Activated CD4-positive, alpha-beta T cell treated with anti-CD3 and anti-CD28 coated beads, Interleukin-2, amount 50 U/mL, for 16 hours (primary cell): Measurements from ENCODE around the gene CNOT4.
"Not testable (repeated sequence)": the region's sequence is repeated elsewhere in the genome, so short reads cannot be mapped to it uniquely, and the experiment has no call there.

Source experiments
- DNase-seq: peaks from one replicate; pipeline ENCODE4 v3.0.0-alpha.2; 2020

Gene CNOT4

DNA sequence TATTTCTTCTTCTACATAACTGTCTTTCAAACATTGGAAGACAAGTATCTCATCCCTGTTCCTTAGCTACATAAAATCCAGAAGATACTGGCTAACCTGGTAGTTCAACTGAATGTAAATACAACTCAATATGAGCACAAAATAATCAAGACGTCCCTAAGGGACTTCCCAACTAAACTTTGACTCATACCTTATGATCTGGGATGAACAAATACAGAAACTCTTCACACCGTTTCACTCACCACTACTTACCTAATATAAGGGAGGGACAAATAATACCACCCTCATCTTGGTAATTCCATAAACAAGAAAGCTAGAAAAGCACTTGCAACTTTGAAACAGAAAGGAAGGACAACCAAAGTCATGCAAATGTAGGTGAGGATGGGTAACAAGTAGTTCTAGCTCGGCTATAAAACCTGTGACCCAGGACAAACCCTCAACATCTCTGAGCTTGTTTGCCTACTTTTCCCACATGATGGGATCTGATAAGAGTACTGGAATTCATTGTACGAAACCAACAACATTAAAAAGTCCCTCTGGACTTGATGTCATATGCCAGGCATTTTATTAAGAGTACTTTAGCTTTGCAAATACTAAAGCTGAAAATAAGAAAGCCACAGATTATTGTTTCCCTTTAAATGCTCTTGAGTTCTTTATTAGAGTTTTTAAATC, 154.4 kb downstream of the CNOT4 start:
- no peak for DNase-seq

GRCh38 chr7:135353832-135354231, 156.1 kb downstream of the CNOT4 start:
- no peak for DNase-seq

- no peak for DNase-seq
Measured at GRCh38 chr7:135352285-135352684, 157.6 kb downstream of the CNOT4 start.

- not testable (repeated sequence) for DNase-seq
Measured at GRCh38 chr7:135351070-135351469, 158.8 kb downstream of the CNOT4 start.

DNA sequence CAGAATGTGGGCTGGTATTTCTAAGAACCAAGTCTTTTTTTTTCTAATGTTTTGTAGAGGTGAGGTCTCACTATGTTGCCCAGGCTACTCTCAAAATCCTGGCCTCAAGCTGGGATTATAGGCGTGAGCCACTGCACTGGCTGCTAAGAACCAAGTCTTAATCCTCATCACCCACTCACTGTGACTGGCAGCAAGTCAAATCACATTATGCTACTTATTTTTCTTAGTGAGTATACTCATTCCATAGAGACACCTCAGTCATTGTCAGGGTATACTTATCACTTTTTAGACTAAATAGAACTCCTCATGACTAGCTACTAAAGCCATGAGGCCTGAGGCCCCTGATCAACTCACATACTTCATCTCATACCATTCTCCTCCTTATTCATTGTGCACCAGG, 160.2 kb downstream of the CNOT4 start:
- no peak for DNase-seq

GRCh38 chr7:135348493-135348892, 161.4 kb downstream of the CNOT4 start:
- no peak for DNase-seq

GRCh38 chr7:135343361-135343760, 166.5 kb downstream of the CNOT4 start:
- DNase-seq, result no peak

DNA sequence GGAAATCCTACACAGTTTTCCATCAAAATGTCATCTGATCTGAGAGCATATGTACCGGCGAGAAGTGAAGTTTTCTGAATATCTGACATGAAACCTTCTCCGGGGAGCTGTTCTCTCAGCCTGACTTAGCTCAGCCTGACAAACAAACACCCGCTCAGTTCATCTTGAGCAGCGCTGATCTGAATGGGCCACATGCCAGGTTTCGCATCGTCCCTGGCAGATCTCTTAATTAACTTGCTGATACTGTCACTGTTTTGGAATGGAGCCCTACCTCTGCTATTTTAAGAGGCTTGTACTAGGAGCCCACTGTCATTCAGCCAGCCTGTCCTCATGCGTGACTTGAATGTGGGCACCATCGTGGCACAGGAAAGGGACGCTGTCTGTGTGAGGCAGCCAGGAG, 167.0 kb downstream of the CNOT4 start:
- no peak for DNase-seq

- DNase-seq, result no peak
Measured at GRCh38 chr7:135341049-135341448, 168.9 kb downstream of the CNOT4 start.

- no peak for DNase-seq
Measured at GRCh38 chr7:135337977-135338550, 171.8 kb downstream of the CNOT4 start.

DNA sequence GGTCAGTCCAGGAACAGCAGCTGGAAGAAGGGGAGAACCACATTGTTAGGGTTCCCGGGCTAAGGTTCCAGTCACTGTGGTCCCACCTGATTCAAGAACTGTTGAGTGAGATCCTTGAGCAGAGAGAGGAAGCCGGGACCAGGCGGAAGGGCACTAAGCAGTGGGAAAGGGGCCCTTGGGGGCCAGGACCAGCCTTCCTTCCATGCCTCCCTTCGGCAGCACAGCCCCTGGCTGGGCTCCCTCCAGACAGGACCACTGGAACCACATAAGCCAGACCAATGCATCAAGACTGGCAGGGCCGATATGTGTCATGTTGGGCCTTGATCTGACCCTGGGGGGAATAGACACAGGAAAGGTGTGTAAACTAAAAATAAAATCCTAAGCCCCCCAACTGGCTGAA, 172.4 kb downstream of the CNOT4 start:
- DNase-seq, result no peak

DNA sequence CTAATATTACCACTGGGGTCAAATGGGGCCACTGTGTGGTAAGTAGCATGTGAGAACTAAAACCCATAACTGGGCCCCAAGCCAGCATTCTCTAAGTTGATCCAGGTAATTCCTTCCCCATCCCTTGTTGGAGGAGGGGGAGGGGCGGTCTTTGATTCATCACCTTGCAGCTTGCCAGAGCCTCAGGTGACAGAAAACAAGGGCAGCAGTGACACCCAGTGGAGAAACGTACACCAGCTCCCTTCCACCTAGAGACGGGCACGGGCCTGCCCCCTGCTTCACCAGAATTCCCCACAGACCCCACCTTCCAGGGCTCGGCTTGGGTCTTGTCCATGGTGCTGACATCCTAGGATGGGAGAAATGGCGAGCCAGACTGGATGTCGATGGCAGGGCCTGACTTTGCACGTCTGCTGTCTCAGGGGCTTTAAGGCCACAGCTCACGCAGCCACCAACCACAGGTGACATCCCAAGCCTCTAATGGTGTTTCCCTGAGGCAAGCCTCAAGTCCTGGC, 174.2 kb downstream of the CNOT4 start:
- DNase-seq, result peak; percentile 39

DNA sequence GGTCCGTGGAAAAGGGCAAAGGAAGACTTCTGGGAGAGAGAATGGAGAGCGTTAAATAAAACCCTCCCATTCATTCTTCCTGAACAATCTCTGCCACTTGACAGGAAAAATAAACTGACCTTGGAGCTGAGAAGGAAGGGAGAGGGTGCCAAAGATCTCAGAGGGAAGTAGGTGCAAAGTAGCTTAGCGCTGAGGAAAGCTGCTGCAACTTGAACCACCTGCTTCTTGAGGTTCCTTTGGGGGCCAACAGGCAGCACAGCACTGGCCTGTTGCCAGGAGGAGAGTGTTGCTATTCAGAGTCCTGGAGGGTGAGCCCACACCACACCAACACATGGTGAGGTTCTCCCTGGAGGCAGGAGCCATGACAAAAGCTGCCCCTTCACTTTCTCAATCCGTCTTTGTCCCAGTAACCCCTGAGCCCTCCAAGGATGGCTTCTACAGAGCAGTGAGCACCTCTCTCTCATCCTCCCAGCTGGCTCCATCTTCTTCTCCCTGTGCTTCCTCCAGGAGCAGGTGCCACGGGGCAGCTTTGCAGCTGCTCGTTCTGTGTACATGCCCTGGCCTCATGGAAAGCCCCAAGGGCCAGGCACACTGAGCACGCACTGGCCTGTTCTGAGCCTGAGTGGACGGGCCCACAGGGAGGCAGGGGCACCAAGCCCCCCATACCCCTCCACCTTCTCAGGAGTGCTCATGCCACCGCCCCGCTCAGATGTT, 174.9 kb downstream of the CNOT4 start:
- DNase-seq, result no peak

DNA sequence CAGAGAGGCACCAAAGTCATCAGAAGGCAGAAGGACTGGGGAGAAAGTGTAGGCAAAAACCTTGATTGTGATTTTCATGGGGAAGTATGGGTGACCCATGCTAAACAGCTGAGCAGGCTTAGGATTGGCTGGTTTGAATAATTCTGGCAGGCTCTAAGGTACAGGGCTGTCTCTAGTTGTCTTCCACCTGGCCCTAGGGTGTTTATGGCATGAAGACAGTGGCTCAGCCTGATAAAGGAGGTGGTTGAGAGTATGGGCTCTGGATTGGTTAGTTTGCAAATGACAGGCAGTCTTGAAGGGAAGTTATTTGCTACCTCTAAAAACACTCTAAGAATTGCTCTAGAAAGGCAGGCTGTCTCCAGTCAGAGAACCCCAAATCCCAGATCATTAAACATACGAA, 176.0 kb downstream of the CNOT4 start:
- no peak for DNase-seq

GRCh38 chr7:135333200-135333599, 176.7 kb downstream of the CNOT4 start:
- DNase-seq, result no peak

DNA sequence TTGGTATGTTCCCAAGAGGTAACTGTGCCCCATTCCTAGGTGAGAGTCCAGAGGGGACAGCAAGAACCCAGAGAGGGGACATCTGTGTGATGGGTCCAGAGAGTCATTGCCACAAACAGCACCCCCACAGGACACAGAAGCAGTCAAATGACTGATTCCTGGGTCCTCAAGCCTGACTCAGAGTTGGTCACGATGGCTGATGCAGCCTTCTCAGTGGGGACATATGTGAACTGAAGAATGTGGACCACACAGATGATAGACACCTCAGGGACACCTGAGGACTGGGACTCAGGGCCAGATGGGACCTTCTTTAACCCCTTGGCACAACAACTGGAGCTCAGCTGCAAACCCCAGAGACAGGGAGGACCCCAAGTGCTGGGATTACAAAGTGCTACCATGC, 179.8 kb downstream of the CNOT4 start:
- no peak for DNase-seq

DNA sequence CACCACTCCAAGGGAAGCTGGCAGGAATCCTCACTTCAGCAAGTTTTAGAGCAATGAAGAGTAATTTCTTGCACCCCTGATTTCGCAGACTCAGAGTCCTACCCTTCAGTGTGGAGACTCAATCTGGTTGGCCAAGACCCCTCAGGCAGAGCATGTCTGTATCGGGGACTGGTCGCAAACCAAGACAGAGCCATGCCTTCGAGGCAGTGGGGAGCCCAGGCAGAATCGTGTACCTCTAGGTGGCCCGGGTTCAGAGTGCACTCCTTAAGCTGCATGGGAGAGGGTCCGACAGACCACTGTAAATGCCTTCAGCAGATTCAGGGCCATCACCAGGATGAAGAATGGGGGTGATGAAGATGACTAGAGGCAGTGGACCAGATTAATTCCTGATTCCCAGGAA, 181.4 kb downstream of the CNOT4 start:
- no peak for DNase-seq

DNA sequence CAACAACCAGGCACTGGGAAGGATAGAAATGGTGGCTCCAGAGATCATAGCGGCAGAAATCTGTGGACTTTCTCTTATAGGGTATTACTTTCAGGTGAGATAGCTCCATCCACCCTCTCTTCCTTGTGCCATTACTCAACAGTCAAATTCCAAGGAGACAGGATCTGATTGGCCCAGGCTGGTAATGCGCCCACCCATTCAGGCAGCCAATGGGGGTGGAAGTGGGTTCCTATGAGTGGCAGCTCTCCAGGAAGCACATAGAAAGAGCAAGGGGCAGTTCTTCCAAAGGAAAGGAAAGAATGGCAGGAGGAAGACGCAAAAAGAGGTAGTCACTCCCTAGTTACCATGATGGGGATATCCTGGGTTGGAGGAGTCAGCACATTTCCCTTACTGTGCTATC, 181.8 kb downstream of the CNOT4 start:
- DNase-seq, result no peak

DNA sequence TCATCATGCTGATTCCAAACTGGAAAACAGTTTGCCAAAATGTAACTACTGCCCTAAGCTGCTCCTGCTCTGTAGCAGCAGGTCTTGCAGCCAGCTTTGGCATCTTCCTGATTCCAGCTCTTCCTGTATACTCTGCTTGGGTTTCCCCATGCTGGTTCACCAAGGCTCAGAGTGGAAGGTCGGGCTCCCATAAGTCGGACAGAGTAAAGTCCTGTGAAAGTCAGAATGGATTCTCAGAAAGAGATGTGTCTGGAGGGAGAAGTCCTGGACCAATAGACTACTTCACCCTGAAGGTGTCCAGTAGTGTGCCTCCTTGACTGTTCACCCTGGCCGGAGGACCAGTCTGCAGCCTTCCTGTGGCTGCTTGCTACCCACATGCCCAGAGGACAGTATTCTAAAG, 182.4 kb downstream of the CNOT4 start:
- DNase-seq, result no peak

- no peak for DNase-seq
Measured at GRCh38 chr7:135326636-135327280, 183.1 kb downstream of the CNOT4 start.

DNA sequence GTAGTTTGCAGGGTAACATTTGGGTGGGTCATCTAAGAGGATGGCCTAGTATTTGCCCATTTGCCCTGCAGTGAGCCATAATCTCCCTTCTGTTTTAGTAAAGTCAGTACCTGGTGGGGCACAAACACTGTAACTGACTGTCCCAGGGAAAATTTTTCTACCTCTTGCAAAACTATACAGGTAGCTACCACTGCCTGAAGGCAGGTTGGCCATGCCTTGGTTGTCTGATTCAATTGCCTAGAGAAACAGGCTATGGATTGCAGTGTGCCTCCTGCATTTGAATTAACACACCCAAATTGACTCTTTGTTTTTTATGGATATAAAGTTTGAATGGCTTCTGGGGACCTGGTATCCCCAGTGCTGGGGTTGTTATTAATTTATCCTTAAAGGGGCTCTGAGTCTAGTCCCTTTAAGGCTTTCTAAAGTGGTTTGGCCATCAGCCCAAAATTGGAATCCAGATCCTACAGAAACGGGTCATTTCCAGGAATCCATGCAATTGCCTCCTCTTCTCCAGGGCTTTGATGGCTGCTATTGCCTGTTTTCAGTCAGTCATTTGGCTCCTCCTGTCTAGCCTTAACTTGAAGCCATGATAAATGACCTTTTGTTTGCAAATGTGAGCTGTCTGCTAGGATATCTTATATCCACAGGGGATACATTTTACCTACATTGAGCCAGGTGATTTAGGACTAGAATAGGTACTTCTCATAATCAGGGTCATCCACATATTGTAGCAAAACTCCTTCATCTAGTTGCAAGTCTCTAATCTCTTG, 187.1 kb downstream of the CNOT4 start:
- no peak for DNase-seq

DNA sequence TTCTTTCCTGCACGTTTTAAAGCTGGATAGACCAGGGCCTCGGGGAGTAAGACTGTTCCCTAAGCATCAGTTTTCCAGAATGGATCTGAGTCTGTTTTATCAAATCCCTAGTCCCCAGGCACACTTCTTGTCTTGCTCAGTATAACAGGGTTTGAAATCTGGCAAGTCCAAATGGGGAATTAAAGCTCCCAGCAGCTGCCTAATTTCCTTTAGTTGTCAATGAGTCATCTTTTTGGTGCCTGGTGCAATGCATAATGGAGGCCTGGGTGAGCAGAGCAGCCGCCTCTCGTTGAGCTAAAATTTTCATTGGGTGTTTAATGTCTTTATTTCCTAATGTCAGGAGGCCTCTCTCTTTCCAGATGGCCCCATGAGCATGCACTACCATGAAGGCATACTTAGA, 188.3 kb downstream of the CNOT4 start:
- DNase-seq, result no peak

GRCh38 chr7:135320953-135321352, 188.9 kb downstream of the CNOT4 start:
- DNase-seq, result not testable (repeated sequence)
